Measurements from ENCODE around the gene TACR2. TPM values are rescaled to one million over a fixed set of nuclear protein-coding genes. Genes with fewer than 3 reads are reported as not detected.

Gene TACR2
- total RNA-seq, 1 donor from 2014 or later, result 6.1 TPM

DNA sequence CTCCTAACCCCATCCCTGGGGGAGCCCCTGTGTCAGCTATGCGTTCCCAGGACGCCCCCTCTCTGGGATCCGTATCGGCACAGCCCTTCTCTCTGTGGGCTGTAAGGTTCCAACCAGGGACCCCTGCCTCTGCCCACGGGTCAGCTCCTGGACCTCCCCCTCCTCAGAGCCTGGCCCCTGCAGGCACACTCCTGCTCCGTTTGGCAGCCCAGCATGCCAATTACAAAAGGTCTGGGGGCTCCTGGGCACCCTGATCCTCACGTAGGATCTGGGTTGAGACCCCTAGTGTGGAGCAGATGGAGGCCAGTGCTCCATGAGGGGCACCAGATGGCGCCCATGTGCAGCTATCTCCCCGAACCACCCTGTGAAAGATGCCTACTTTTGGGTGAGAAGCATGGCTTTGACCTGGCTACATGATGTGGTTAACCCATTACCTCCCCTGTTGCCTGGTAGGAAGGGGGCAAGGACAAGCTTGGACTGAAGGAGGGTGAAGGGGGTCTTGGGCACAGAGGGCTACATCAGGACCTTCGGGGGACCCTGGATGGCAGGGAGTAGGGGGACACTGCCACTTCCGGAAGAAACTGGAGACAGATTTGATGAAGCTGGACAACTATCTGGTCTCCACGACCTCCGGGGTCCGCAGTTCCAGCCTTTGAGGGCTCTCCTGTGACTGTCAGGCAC lies 9.0 kb downstream of the TACR2 start:
- TF ChIP-seq POLR2AphosphoS5 (IDR thresholded peaks at IDR 0.05; ENCODE audit: insufficient read depth in 1 of 2, low read depth in 1 of 2) (no peak), POLR2A (IDR thresholded peaks at IDR 0.05) (no peak)
- TF ChIP-seq, protein P1, sequence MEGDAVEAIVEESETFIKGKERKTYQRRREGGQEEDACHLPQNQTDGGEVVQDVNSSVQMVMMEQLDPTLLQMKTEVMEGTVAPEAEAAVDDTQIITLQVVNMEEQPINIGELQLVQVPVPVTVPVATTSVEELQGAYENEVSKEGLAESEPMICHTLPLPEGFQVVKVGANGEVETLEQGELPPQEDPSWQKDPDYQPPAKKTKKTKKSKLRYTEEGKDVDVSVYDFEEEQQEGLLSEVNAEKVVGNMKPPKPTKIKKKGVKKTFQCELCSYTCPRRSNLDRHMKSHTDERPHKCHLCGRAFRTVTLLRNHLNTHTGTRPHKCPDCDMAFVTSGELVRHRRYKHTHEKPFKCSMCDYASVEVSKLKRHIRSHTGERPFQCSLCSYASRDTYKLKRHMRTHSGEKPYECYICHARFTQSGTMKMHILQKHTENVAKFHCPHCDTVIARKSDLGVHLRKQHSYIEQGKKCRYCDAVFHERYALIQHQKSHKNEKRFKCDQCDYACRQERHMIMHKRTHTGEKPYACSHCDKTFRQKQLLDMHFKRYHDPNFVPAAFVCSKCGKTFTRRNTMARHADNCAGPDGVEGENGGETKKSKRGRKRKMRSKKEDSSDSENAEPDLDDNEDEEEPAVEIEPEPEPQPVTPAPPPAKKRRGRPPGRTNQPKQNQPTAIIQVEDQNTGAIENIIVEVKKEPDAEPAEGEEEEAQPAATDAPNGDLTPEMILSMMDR (IDR thresholded peaks at IDR 0.05), result peak in 1 of 3 experiments; percentile 6
- H3K27me3 ChIP-seq, result no peaks in the 10 kb centered on the region
- intact Hi-C loops (cut with DNase I), result no loop called here
- H3K4me1 ChIP-seq, result peaks cover 57% of the 10 kb centered on the region
- H3K9me3 ChIP-seq, result no peaks in the 10 kb centered on the region
- no peak for DNase-seq (ENCODE audit: extremely low spot score in 2 of 2)
- H3K36me3 ChIP-seq, result no peaks in the 10 kb centered on the region
- H3K27ac ChIP-seq, result peak overlapping the region; percentile 89
- peak overlapping the region in 1 of 2 donors; percentile 37 for H3K4me3 ChIP-seq

DNA sequence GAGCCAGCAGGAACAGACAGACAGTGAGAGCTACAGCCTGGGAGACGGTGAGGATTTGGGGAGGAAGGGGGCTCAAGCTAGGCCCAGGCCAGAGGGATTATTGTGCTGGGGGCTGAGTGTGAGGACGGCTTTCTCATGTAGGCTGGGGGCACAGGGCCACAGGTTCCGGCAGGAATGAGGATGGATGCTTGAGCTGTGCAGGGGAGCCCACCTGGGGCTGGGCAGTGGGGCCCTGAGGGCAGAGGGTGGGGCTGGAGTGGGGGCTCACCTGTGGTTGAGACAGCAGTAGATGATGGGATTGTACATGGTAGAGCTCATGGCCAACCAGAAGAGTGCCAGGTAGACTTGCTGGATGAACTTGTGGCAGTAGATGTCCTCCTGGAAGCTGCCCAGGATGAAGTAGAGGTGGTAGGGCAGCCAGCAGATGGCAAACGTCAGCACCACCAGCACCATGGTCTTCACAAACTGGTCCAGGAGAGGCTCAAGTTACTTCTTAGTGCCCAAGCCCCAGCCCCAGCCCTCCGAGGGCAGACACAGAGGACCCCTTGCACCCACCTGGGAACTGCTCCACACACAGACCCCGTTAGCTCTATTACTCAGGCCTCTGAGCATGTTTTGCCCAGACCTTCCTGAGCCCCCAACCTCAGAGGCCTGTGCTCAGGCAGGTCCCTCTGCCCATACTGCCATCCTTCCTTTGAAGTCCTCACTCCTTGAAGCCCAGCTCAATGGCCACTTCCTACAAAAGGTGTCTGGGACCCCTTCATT lies 9.7 kb downstream of the TACR2 start:
- H3K36me3 ChIP-seq, result no peaks in the 10 kb centered on the region
- no peak for TF ChIP-seq POLR2A (IDR thresholded peaks at IDR 0.05)
- TF ChIP-seq, protein P1 (IDR thresholded peaks at IDR 0.05), result no peak
- no peak for TF ChIP-seq POLR2AphosphoS5 (IDR thresholded peaks at IDR 0.05; ENCODE audit: insufficient read depth in 1 of 2, low read depth in 1 of 2)
- H3K4me1 ChIP-seq, result peaks cover 63% of the 10 kb centered on the region
- intact Hi-C loops (cut with DNase I), result no loop called here
- peak in 1 of 2 donors; percentile 72 for DNase-seq (ENCODE audit: extremely low spot score in 2 of 2)
- no peaks in the 10 kb centered on the region for H3K9me3 ChIP-seq
- H3K27me3 ChIP-seq, result no peaks in the 10 kb centered on the region
- H3K27ac ChIP-seq, result peak overlapping the region; percentile 89
- no peak overlapping the region for H3K4me3 ChIP-seq

DNA sequence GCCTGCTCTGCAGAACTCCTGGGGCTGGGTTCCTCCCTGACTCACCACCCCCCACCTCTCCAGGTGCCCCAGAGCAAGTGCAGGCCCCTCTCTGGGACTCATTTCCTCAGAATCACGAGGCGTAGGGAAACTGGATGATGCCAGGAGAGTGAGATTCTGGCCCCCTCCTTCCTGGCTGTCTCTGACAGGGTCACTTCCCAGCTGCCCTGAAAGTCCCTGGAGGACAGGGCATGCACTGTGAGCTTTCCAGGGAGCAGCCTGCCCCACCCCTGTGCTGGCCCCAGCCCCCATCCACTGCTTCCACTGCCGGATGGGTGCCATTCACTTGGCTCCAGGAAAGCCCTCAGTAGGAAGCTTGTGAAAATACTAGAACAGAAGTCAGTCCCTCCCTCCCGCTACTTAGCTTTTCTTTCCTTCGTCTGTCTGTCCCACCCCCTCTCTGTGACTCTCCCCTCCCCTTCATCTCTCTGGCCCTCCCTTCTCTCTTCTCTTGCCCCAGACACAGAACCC lies 10.4 kb downstream of the TACR2 start:
- Histone ChIP-seq H3K4me3 (no peak overlapping the region), H3K27me3 (no peaks in the 10 kb centered on the region), H3K9me3 (no peaks in the 10 kb centered on the region), H3K36me3 (peaks cover 0 to 6% of the 10 kb centered on the region in 2 donors), H3K27ac (peak overlapping the region; percentile 89), H3K4me1 (peaks cover 63% of the 10 kb centered on the region)
- DNase-seq (ENCODE audit: extremely low spot score in 2 of 2), result peak in 1 of 2 donors; percentile 92
- intact Hi-C loops (cut with DNase I), result no loop called here
- TF ChIP-seq POLR2A (IDR thresholded peaks at IDR 0.05) (no peak), POLR2AphosphoS5 (IDR thresholded peaks at IDR 0.05; ENCODE audit: insufficient read depth in 1 of 2, low read depth in 1 of 2) (peak in 1 of 2 donors; percentile 56)

DNA sequence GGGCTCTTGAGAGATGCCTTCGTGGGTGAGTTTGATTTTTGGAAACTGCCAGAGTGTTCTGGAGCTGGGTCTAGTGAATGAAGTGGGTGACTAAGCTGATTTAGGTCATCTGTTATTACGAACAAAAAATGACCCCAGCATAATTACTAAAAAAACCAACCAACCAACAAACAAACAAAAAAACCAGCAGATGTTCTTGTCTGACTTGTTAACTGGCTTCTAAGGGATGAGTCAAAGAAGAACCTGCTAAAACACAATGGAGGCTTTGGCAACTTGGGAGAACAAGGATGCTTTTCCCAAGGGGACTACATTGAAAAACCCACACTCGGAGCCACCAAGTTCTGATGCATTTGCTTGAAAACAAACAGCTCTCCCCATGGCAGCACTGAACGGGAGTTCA lies 11.5 kb downstream of the TACR2 start:
- Histone ChIP-seq H3K4me3 (no peak overlapping the region), H3K9me3 (no peaks in the 10 kb centered on the region), H3K27me3 (no peaks in the 10 kb centered on the region), H3K4me1 (peaks cover 63% of the 10 kb centered on the region), H3K36me3 (peaks cover 0 to 18% of the 10 kb centered on the region in 2 donors), H3K27ac (peak overlapping the region; percentile 89)
- no peak for TF ChIP-seq POLR2AphosphoS5 (IDR thresholded peaks at IDR 0.05; ENCODE audit: insufficient read depth in 1 of 2, low read depth in 1 of 2)
- no peak for TF ChIP-seq POLR2A (IDR thresholded peaks at IDR 0.05)
- TF ChIP-seq, protein P1 (IDR thresholded peaks at IDR 0.05), result no peak
- intact Hi-C loops (cut with DNase I), result no loop called here
- DNase-seq (ENCODE audit: extremely low spot score in 2 of 2), result no peak

DNA sequence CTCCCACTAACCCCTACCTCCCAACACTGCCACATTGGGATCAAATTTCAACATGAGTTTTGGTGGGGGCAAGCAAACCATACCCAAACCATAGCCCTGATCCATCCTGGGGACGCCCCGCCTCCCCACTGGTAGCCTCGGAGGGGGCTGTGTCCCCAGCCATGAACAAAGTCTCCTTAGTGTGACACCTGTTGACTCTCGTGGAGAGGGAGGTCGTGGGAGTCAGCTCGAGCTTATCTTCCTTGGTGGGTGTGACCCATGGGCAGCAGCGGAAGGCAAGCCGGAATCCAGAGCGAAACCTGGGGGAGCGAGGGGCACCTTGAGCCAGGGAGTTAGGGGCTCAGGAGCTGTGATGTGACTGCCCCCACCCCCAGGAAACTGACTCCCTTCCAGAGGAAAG lies 11.9 kb downstream of the TACR2 start:
- intact Hi-C loops (cut with DNase I), result no loop called here
- no peak overlapping the region for H3K4me3 ChIP-seq
- H3K4me1 ChIP-seq, result peaks cover 63% of the 10 kb centered on the region
- H3K27ac ChIP-seq, result peak overlapping the region; percentile 89
- no peaks in the 10 kb centered on the region for H3K9me3 ChIP-seq
- H3K36me3 ChIP-seq, result peaks cover 0 to 22% of the 10 kb centered on the region in 2 donors
- DNase-seq (ENCODE audit: extremely low spot score in 2 of 2), result no peak
- H3K27me3 ChIP-seq, result no peaks in the 10 kb centered on the region
- TF ChIP-seq POLR2A (IDR thresholded peaks at IDR 0.05) (no peak), POLR2AphosphoS5 (IDR thresholded peaks at IDR 0.05; ENCODE audit: insufficient read depth in 1 of 2, low read depth in 1 of 2) (no peak)
- TF ChIP-seq, protein P1 (IDR thresholded peaks at IDR 0.05), result no peak

All from vagina (tissue), 2 donors.